ENCODE measurements around the gene MAP7D1.
"Not testable (repeated sequence)": the region's sequence is repeated elsewhere in the genome, so short reads cannot be mapped to it uniquely, and the experiment has no call there.

Gene MAP7D1

GRCh38 chr1:36151134-36151844 is 4.7 kb upstream of the MAP7D1 start:
- no peak for DNase-seq (ENCODE audit: low read depth in 2 of 2)

GRCh38 chr1:36151845-36152203 is 4.1 kb upstream of the MAP7D1 start:
- no peak for DNase-seq (ENCODE audit: low read depth in 2 of 2)

DNA sequence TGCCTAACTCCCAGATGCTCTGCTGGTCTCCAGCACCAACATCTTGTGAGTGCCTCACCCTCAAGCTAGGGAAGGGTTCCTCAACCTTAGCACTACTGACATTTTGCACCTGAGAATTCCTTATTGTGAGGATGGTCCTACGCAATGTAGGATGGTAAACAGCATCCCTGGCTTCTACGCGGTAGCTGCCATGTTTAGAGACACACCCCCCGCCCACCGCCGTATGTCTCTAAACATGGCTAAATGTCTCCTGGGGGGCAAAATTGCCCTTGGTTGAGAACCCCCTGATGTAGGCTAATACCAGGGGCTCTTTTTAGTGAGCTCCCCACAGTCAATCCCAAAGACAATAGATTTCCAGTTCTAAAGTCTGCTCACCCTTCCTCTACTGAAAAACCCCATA is 2.5 kb upstream of the MAP7D1 start:
- no peak for DNase-seq (ENCODE audit: low read depth in 2 of 2)

- DNase-seq (ENCODE audit: low read depth in 2 of 2), result no peak
Measured at GRCh38 chr1:36154335-36154734, 1.6 kb upstream of the MAP7D1 start.

DNA sequence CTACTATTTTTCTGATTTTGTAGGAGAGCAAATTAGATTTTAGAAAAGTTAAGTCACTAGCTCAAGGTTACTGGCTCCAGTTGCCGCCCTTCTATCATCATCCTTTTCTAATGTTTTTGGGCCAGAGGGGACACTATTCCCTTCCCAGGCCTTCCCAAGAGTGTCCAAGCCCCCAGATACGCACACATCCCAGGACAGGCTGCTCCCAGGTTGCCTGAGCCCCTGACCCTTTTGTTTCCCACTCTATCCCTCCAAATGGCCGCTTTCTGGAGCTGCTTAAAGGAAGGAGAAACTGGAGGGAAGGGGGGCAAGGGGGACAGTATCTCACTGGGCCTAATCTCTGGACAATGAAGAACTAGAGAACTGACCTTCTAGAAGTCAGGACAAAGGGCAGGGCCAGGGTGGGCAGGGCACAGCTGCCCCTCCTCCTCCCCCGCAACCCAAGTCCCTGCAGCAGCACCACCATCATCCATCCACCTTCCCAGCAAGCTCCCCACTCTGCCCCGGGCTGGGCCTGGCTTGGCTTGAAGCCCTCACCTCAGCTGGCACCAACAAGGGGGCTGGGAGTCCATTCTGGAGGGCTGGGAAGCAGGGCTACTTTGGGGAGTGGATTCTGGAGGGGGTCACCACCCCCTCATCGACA is 1.1 kb upstream of the MAP7D1 start:
- DNase-seq (ENCODE audit: low read depth in 2 of 2), result no peak

DNA sequence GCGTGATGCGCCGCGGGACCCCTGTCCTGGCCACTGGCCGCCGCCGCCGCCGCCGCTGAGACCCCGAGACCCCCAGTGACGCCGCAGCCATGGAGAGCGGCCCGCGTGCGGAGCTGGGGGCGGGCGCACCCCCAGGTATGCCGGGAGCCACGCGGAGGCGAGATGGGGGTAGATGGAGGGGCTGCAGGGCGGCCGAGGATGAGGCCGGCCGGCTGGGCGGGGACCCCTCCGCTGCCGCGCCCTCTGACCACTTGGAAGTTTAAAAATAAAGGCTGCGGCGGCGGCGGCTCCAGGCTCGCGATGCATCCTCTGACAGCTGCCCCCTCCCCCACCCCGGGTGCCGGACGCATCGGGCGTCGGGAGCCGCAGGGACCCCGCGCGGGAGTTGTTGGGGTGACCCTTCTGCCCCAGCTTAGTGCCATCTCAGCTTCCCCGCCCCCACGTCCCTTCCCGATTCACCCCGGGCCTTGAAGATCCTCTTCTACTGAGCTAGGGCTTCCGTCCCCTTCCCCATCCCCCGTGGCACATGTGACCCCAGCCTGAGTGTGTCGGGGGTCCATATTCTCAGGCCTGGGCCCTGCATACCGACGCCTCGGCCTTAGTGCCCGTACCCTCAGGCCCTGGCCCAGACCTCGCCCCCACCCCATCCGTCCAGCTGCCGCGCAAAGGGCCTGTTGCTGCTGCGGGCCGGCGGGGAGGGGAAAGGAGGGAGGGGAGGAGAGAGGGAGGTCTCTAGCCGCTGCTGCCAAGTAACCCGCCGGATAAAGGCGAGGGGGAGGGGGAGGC is 562 bp downstream of the MAP7D1 start:
- DNase-seq (ENCODE audit: low read depth in 2 of 2), result no peak

DNA sequence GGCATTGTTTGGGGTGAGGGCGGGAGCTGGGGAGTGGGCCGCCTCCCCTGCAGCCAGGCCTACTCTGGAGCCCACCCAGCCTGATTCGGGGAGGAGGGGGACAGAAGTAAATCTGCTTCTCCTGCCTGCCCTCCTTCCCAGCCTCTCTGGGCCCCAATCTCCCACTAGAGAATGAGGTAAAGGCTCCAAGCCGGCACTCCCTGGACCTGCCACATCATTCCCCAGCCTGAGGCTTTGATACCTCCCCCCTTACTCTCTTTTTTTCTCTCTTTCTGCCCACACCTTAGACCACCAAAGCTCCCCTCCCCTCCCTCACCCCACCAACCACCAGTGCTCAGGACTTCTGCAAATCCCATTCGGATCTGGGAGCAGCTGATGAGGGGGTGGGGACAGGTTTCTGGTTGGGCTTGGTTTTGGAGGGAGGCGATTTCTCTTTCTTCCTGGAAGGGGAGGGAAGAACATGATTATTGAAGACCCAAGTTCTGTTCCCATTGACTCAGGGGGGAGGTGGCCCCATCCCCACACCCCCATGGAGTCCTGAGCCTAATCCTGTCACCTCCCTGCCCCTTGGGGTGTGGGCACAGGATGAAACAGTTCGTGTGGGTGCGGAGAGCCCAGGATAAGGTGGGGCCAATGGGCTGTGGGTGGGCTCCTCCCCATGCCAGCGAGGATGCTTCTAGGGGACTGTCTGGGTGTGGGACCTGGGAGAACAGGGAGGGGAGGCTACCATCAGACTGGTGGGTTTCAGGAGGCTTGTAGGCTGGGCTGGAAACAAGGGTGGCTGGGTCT is 1.3 kb downstream of the MAP7D1 start:
- DNase-seq (ENCODE audit: low read depth in 2 of 2), result no peak

GRCh38 chr1:36157973-36158826 is 2.2 kb downstream of the MAP7D1 start:
- no peak for DNase-seq (ENCODE audit: low read depth in 2 of 2)

GRCh38 chr1:36158827-36159252 is 2.9 kb downstream of the MAP7D1 start:
- not testable (repeated sequence) for DNase-seq (ENCODE audit: low read depth in 2 of 2)

GRCh38 chr1:36159614-36160387 is 3.8 kb downstream of the MAP7D1 start:
- no peak for DNase-seq (ENCODE audit: low read depth in 2 of 2)

GRCh38 chr1:36160388-36160948 is 4.5 kb downstream of the MAP7D1 start:
- DNase-seq (ENCODE audit: low read depth in 2 of 2), result no peak

GRCh38 chr1:36160949-36161485 is 5.1 kb downstream of the MAP7D1 start:
- no peak for DNase-seq (ENCODE audit: low read depth in 2 of 2)

DNA sequence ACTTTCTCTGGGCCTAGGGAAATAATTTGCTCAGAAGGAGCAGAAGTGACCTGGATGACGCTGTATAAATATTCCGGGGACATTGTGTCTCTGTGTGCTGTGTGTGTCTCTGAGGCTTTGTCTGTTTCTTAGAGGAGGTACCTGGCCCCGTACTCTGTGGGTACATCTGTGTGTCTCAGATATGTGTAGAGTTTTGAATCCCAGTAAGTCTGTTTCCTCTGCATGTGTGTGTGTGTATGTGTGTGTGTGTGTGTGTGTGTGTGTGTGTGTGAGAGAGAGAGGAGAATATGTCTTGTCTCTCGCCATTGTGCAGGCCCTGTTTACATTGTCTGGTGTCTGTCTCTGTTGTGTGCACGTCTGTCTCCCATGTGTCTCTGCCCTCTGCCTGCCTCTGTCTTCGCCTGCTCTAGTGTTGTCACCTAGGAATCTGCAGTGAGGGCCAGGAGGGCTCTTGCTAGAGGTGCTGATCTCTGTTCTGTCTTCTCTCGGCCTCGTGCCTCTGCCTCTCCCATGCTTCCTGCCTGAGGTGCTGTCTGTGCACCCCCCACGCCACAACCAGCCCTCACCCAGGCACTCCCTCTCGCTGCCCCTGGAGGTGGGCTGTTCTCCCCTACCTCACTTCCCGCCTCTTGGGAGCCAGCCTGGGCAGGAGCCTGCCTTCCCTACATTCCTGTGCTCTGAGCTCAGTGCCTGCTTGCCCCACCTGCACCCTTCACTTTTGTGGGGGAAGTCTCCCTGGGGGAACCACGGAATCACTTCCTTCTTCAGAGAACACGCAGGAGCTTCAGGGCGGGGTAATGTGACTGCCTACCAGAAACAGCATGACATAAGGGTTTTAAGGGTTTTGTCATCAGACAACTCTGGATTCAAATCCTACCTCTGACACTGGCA is 5.9 kb downstream of the MAP7D1 start:
- no peak for DNase-seq (ENCODE audit: low read depth in 2 of 2)

DNA sequence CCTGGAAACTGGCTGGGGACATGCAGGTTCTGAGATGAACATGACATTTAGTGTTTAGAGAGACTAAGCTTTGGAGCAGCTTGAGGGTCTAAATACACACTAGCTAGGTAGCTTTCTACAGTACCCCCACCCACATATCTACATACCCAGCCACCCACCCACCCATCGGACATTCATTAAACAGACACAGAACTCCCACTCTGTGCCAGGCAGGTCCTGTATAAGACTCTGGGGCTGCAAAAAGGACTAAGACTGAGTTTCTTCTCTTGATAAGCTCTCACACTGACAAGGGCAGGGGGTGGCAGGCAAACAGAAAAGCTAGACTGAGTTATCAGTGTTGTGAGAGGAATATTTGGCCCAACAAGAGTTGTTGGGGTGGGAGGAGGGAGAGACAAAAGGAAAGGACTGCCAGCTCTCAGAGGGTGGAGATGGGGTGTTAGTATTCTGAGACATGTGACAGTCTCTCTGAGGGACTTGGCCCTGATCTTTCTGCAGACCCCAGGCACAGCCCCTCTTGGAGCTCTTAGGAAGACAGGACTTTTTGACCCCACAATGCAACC is 6.8 kb downstream of the MAP7D1 start:
- no peak for DNase-seq (ENCODE audit: low read depth in 2 of 2)

- no peak for DNase-seq (ENCODE audit: low read depth in 2 of 2)
Measured at GRCh38 chr1:36163426-36163825, 7.5 kb downstream of the MAP7D1 start.

GRCh38 chr1:36164361-36164760 is 8.4 kb downstream of the MAP7D1 start:
- no peak for DNase-seq (ENCODE audit: low read depth in 2 of 2)

GRCh38 chr1:36165145-36165544 is 9.2 kb downstream of the MAP7D1 start:
- no peak for DNase-seq (ENCODE audit: low read depth in 2 of 2)

DNA sequence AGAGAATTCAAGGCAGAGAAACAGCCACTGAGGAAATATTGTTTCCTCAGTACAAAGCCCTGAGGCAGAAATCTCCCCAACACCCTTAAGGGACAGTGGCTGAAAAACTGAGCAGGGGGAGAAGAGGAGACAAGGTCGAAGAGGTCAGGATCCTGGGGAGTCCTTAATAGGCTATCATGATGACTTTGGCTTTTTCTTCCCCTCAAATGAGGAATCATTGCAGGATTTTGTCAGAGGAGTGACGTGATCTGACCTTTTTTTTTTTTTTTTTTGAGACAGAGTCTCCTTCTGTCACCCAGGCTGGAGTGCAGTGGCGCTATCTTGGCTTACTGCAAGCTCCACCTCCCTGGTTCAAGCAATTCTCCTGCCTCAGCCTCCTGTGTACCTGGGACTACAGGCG is 10.2 kb downstream of the MAP7D1 start:
- DNase-seq (ENCODE audit: low read depth in 2 of 2), result no peak
